ENCODE measurements around the gene TAF1C. TPM values are rescaled to one million over a fixed set of nuclear protein-coding genes. Genes with fewer than 3 reads are reported as not detected.

Gene TAF1C
- polyA plus RNA-seq, 2 of the 4 experiments (the other 2 are of a cell fraction), result 13.2 to 38.6 TPM

DNA sequence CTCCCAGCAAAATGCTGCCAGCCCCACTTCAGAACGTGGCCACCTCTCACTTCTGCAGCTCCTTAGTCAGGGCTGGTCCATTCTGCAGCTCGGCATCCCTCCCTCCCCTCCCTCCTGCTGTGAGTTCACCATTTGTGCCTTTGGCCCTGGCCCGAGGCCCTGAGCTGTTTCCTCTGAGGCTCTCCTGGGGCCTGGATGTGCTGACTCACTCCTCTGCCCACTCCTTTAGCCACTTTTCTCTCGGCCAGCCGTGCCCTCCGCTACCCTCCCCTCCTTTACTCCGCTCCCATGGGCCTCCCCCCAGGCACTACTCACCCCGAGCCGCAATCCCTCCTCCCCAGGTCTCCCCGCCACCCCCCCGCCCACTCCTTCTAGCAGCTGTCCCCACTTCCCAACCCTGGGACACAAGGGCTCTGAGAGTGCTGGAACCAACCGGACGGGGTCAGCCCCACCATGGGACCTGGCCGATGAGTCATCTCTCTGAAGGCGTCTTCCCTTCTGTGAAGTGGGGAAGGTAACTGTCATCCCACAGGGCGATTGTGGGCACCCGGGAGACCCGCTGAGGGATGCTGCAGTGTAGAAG, 41.5 kb upstream of the TAF1C start:
- peak overlapping the region; percentile 66 for H3K4me2 ChIP-seq
- ChIA-PET POLR2A (interaction anchor here (0.5 to 1.2 kb wide), 5 partner anchors 20 to 272 kb away, joined by 3 to 6 read pairs (median 3); partner anchors contain the start of gene MBTPS1), CTCF (interaction anchor here (1.8 kb wide), 1 partner anchor 49 kb away, joined by 4 read pairs; no protein-coding TSS in a partner anchor)
- no peak for TF ChIP-seq ESRRA (IDR thresholded peaks at IDR 0.05; ENCODE audit: borderline replicate concordance, low read length)
- TF ChIP-seq POLR2AphosphoS2 (conservative IDR thresholded peaks at IDR 0.05; ENCODE audit: low read length), result no peak
- peak in 1 of 2 experiments; percentile 39; a peak in 2 of 5 replicates for TF ChIP-seq JUN (IDR thresholded peaks at IDR 0.05)
- peak; percentile 81 for TF ChIP-seq MAFK (IDR thresholded peaks at IDR 0.05; ENCODE audit: partially characterized antibody)
- no peak for TF ChIP-seq HOXB13 (CRISPR knock-in tag; IDR thresholded peaks at IDR 0.05; ENCODE audit: low read depth)
- TF ChIP-seq FOSL2 (IDR thresholded peaks at IDR 0.05), result peak; percentile 66
- peak; percentile 91 for TF ChIP-seq FOSL2 (CRISPR knock-in tag; IDR thresholded peaks at IDR 0.05)
- TF ChIP-seq, protein P1, sequence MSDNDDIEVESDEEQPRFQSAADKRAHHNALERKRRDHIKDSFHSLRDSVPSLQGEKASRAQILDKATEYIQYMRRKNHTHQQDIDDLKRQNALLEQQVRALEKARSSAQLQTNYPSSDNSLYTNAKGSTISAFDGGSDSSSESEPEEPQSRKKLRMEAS (IDR thresholded peaks at IDR 0.05), result peak; percentile 66
- no peak for TF ChIP-seq CBX8 (IDR thresholded peaks at IDR 0.05)
- peak; percentile 89 to 94 for ATAC-seq
- peak; percentile 79 to 93 for DNase-seq (ENCODE audit: low read depth in 1 of 2, low spot score in 1 of 2)
- peaks cover 20% of the 10 kb centered on the region for H3K4me1 ChIP-seq
- no peak for FAIRE-seq
- H3K4me3 ChIP-seq, result no peak overlapping the region
- no peaks in the 10 kb centered on the region for H3K9me3 ChIP-seq
- H3K27ac ChIP-seq, result peak overlapping the region; percentile 83 to 92
- 8% methylated on average over 14 of the region's 18 CpGs for WGBS (ENCODE audit: missing lambda C conversion rate)

DNA sequence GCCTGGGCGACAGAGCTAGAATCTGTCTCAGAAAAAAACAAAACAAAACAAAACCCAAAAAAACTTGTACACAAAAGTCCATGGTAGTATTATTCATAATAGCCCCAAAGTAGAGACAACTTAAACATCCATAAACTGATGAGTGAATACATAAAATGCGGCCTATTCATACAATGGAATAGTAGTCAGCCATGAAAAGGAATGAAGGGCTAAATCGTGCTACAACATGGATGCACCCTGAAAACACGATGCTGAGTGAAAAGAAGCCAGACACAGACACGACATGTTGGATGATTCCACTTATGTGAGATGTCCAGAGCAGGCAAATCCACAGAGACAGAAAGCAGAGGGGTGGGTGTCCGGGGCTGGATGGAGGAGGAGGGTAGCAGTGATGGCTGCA, 40.7 kb upstream of the TAF1C start:
- Histone ChIP-seq H3K4me1 (peaks cover 20% of the 10 kb centered on the region), H3K27ac (peak overlapping the region; percentile 83 to 92), H3K4me3 (no peak overlapping the region), H3K9me3 (no peaks in the 10 kb centered on the region), H3K4me2 (peak overlapping the region; percentile 66)
- no peak for ATAC-seq
- ChIA-PET POLR2A (interaction anchor here (1.0 to 1.2 kb wide), 3 partner anchors 21 to 110 kb away, joined by 3 to 6 read pairs (median 3); partner anchors contain the start of gene MBTPS1), CTCF (interaction anchor here (1.8 to 2.6 kb wide), 2 partner anchors 41 to 50 kb away, joined by 4 to 13 read pairs; partner anchors contain the start of gene TAF1C)
- no peak for FAIRE-seq
- no peak for DNase-seq (ENCODE audit: low read depth in 1 of 2, low spot score in 1 of 2)
- 90% methylated on average over 6 of the region's 6 CpGs for WGBS (ENCODE audit: missing lambda C conversion rate)
- 0 out of 2 replicates have a peak, but pooled peaks have one; percentile 26 for TF ChIP-seq KDM1A (IDR thresholded peaks at IDR 0.05; ENCODE audit: low read depth)
- TF ChIP-seq ZNF302 (CRISPR knock-in tag; IDR thresholded peaks at IDR 0.05), result no peak

DNA sequence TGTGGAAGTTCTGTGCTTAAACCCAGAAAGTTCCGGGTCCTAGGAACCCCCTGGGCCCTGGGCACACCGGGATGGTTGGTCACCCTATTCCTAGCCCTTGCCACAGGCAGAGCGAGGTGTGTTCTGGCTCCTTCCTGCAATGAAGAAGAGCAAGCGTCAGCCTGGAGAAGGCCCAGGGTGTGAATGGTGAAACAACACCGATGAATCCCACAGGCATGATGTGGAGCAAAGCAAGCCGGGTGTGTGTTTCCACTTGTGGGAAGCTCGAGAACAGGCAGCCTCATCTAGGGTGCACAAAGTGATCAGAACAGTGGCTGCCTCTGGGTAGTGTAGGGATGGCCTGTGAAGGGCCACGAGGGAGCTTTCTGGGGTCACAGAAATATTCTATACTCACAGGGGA, 39.2 kb upstream of the TAF1C start:
- ChIA-PET CTCF (interaction anchor here (0.6 to 2.6 kb wide), 7 partner anchors 8 to 396 kb away, joined by 3 to 13 read pairs (median 3); partner anchors contain the start of gene TAF1C), POLR2A (no interaction called here)
- Histone ChIP-seq H3K4me2 (no peak overlapping the region), H3K4me1 (peaks cover 20% of the 10 kb centered on the region), H3K27ac (peak overlapping the region in 1 of 2 experiments; percentile 92; a peak in 3 of 6 replicates), H3K4me3 (no peak overlapping the region), H3K9me3 (no peaks in the 10 kb centered on the region)
- TF ChIP-seq MAFK (IDR thresholded peaks at IDR 0.05; ENCODE audit: partially characterized antibody) (no peak), RARB (CRISPR knock-in tag; IDR thresholded peaks at IDR 0.05) (no peak), FOSL2 (IDR thresholded peaks at IDR 0.05) (no peak), FOSL2 (CRISPR knock-in tag; IDR thresholded peaks at IDR 0.05) (no peak), RNF2 (IDR thresholded peaks at IDR 0.05; ENCODE audit: borderline replicate concordance, low read depth) (no peak), BHLHE40 (IDR thresholded peaks at IDR 0.05; ENCODE audit: low read depth, low read length) (no peak)
- TF ChIP-seq, protein P2, sequence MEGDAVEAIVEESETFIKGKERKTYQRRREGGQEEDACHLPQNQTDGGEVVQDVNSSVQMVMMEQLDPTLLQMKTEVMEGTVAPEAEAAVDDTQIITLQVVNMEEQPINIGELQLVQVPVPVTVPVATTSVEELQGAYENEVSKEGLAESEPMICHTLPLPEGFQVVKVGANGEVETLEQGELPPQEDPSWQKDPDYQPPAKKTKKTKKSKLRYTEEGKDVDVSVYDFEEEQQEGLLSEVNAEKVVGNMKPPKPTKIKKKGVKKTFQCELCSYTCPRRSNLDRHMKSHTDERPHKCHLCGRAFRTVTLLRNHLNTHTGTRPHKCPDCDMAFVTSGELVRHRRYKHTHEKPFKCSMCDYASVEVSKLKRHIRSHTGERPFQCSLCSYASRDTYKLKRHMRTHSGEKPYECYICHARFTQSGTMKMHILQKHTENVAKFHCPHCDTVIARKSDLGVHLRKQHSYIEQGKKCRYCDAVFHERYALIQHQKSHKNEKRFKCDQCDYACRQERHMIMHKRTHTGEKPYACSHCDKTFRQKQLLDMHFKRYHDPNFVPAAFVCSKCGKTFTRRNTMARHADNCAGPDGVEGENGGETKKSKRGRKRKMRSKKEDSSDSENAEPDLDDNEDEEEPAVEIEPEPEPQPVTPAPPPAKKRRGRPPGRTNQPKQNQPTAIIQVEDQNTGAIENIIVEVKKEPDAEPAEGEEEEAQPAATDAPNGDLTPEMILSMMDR (IDR thresholded peaks at IDR 0.05), result no peak
- TF ChIP-seq, protein P3, sequence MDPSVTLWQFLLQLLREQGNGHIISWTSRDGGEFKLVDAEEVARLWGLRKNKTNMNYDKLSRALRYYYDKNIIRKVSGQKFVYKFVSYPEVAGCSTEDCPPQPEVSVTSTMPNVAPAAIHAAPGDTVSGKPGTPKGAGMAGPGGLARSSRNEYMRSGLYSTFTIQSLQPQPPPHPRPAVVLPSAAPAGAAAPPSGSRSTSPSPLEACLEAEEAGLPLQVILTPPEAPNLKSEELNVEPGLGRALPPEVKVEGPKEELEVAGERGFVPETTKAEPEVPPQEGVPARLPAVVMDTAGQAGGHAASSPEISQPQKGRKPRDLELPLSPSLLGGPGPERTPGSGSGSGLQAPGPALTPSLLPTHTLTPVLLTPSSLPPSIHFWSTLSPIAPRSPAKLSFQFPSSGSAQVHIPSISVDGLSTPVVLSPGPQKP (IDR thresholded peaks at IDR 0.05; ENCODE audit: low read depth, low read length), result no peak
- DNase-seq (ENCODE audit: low read depth in 1 of 2, low spot score in 1 of 2) (no peak), ATAC-seq (no peak), FAIRE-seq (no peak)
- 79% methylated on average over 8 of the region's 8 CpGs for WGBS (ENCODE audit: missing lambda C conversion rate)
